HCT116 (cell line): ENCODE measurements around the gene RIT2. TPM values are rescaled to one million over a fixed set of nuclear protein-coding genes. Genes with fewer than 3 reads are reported as not detected.

Experiments
- ATAC-seq: fragments of 200-7000 bp; cut with Tn5 transposase; 2 replicates; pipeline ENCODE4 v1.9.1; 2020; ENCODE audit warnings: mild to moderate bottlenecking, moderate library complexity
- BruUV-seq: library from RNA; stranded (reverse); fragments of 400-500 nt; replicated peaks from 2 replicates; lab custom pipeline; 2021; lab: Mats Ljungman, UMichigan
- CTCF ChIA-PET: fragments of 300-600 bp; sonication (Branson Sonifier 250); formaldehyde crosslinking; loops from one replicate; lab custom pipeline; 2021; ENCODE audit warnings: antibody characterized with exemption; lab: Charles Lee
- POLR2A ChIA-PET: fragments of 300-600, 350-600 bp; sonication (Branson Sonifier 250); formaldehyde crosslinking; loops from one replicate; lab custom pipeline; 2021; ENCODE audit warnings: antibody characterized with exemption; lab: Charles Lee
- RAD21 ChIA-PET, 2 experiments: fragments of 300-600 bp; sonication (Branson Sonifier 250); formaldehyde crosslinking; loops; one replicate each; lab custom pipeline; 2023; ENCODE audit warnings: low total read pairs in 2 of 2; ENCODE audit not compliant: uncharacterized antibody in 2 of 2, unreplicated experiment in 2 of 2, low non-redundant PET in 1 of 2; lab: Charles Lee
- DNase-seq: peaks from one replicate; pipeline ENCODE4 v3.0.0-alpha.2; 2010; ENCODE audit warnings: low read depth, low spot score
- H2AFZ ChIP-seq: fragments of 200-600 bp; shearing (Covaris generic), sonication (generic); 2 replicates; pipeline ENCODE4 v1.6.1; 2017; ENCODE audit warnings: low read depth, mixed run types, mixed read lengths, antibody characterized with exemption, low read length; ENCODE audit not compliant: poor library complexity, severe bottlenecking
- H3K27ac ChIP-seq: 2 replicates; pipeline ENCODE4 v1.5.1; 2012; ENCODE audit warnings: low read depth, low read length
- H3K27me3 ChIP-seq: fragments of 200-600 bp; sonication (generic); 2 replicates; pipeline ENCODE4 v1.6.1; 2016; ENCODE audit warnings: mixed run types, low read length, mixed read lengths; ENCODE audit not compliant: insufficient read depth
- H3K36me3 ChIP-seq, 2 experiments: fragments of 200-500 bp in 1 of 2; fragments of 200-600 bp in 1 of 2; sonication (Bioruptor generic) in 1 of 2; sonication (generic) in 1 of 2; 2 replicates each; pipeline versions ENCODE4 v1.5.1 to v1.6.1; 2014 to 2016; ENCODE audit warnings: low read length in 2 of 2, inconsistent platforms in 1 of 2, mixed read lengths in 1 of 2, mixed run types in 1 of 2; ENCODE audit not compliant: insufficient read depth in 2 of 2, control insufficient read depth in 1 of 2
- H3K4me1 ChIP-seq, 2 experiments: fragments of 200-600 bp in 1 of 2; sonication (generic) in 1 of 2; 2 replicates each; pipeline versions ENCODE4 v1.5.1 to v1.6.1; 2012 to 2017; ENCODE audit warnings: low read length in 2 of 2, inconsistent platforms in 1 of 2, mild to moderate bottlenecking in 1 of 2, mixed read lengths in 1 of 2, mixed run types in 1 of 2, moderate library complexity in 1 of 2; ENCODE audit not compliant: insufficient read depth in 2 of 2, control insufficient read depth in 1 of 2
- H3K4me2 ChIP-seq: fragments of 200-600 bp; sonication (generic); 2 replicates; pipeline ENCODE4 v1.6.1; 2017; ENCODE audit warnings: mixed run types, low read length, mixed read lengths
- H3K4me3 ChIP-seq, 2 experiments: fragments of 200-600 bp in 1 of 2; sonication (generic) in 1 of 2; replicated peaks in 1 of 2; 2 replicates each; pipeline ENCODE4 v1.5.1; 2011 to 2016; ENCODE audit warnings: low read length in 2 of 2, control low read depth in 1 of 2, low read depth in 1 of 2, mild to moderate bottlenecking in 1 of 2, mixed read lengths in 1 of 2, mixed run types in 1 of 2
- H3K79me2 ChIP-seq: fragments of 200-600 bp; sonication (generic); 2 replicates; pipeline ENCODE4 v1.6.1; 2017; ENCODE audit warnings: mild to moderate bottlenecking, mixed run types, low read length, moderate library complexity, mixed read lengths; ENCODE audit not compliant: insufficient read depth
- H3K9ac ChIP-seq: fragments of 200-600 bp; sonication (generic); 2 replicates; pipeline ENCODE4 v1.6.1; 2016; ENCODE audit warnings: low read length, mixed read lengths
- H3K9me2 ChIP-seq: fragments of 200-600 bp; sonication (generic), shearing (Covaris generic); 2 replicates; pipeline ENCODE4 v1.6.1; 2017; ENCODE audit warnings: mixed run types, mild to moderate bottlenecking, moderate library complexity; ENCODE audit not compliant: insufficient read depth
- H3K9me3 ChIP-seq, 2 experiments: fragments of 200-500 bp in 1 of 2; fragments of 200-600 bp in 1 of 2; sonication (Bioruptor generic) in 1 of 2; sonication (generic) in 1 of 2; 2 replicates each; pipeline ENCODE4 v1.6.1; 2014 to 2017; ENCODE audit warnings: low read length in 2 of 2, mixed read lengths in 2 of 2, inconsistent platforms in 1 of 2, low read depth in 1 of 2, mild to moderate bottlenecking in 1 of 2, mixed run types in 1 of 2, moderate library complexity in 1 of 2; ENCODE audit not compliant: control insufficient read depth in 1 of 2, insufficient read depth in 1 of 2
- H4K20me1 ChIP-seq: fragments of 200-600 bp; sonication (generic), shearing (Covaris generic); 2 replicates; pipeline ENCODE4 v1.6.1; 2017; ENCODE audit warnings: mixed run types, mild to moderate bottlenecking, moderate library complexity; ENCODE audit not compliant: insufficient read depth
- CEBPB ChIP-seq: IDR thresholded peaks from 2 replicates; pipeline ENCODE4 v1.6.1; 2012; ENCODE audit warnings: low read depth
- EGR1 ChIP-seq: IDR thresholded peaks from 2 replicates; pipeline ENCODE4 v1.6.1; 2012; ENCODE audit warnings: low read depth
- ELF1 ChIP-seq: IDR thresholded peaks from 2 replicates; pipeline ENCODE4 v1.6.1; 2012; ENCODE audit warnings: low read depth, borderline replicate concordance
- EZH2 ChIP-seq: fragments of 200-600 bp; sonication (generic); IDR thresholded peaks from 2 replicates; pipeline ENCODE4 v1.6.1; 2017; ENCODE audit warnings: antibody characterized with exemption, mixed run types
- EZH2phosphoT487 ChIP-seq: fragments of 200-600 bp; IDR thresholded peaks from 2 replicates; pipeline ENCODE4 v1.6.1; 2018; ENCODE audit warnings: antibody characterized with exemption, borderline replicate concordance
- FOSL1 ChIP-seq: IDR thresholded peaks from 2 replicates; pipeline ENCODE4 v1.6.1; 2012; ENCODE audit warnings: low read depth
- JUND ChIP-seq: IDR thresholded peaks from 2 replicates; pipeline ENCODE4 v1.6.1; 2012
- POLR2A ChIP-seq: IDR thresholded peaks from 2 replicates; pipeline ENCODE4 v1.7.0; 2011; ENCODE audit warnings: borderline replicate concordance; ENCODE audit not compliant: insufficient read depth, insufficient read length; ENCODE audit errors: extremely low read depth
- POLR2AphosphoS5 ChIP-seq: IDR thresholded peaks from 2 replicates; pipeline ENCODE4 v1.6.1; 2011; ENCODE audit warnings: mild to moderate bottlenecking, low read depth, low read length, moderate library complexity
- RAD21 ChIP-seq: IDR thresholded peaks from 2 replicates; pipeline ENCODE4 v1.6.1; 2012; ENCODE audit warnings: low read depth, mild to moderate bottlenecking
- SRF ChIP-seq: IDR thresholded peaks from 2 replicates; pipeline ENCODE4 v1.6.1; 2012; ENCODE audit warnings: low read depth
- TCF7L2 ChIP-seq: IDR thresholded peaks from 2 replicates; pipeline ENCODE4 v1.7.0; 2011; ENCODE audit warnings: borderline replicate concordance, inconsistent platforms; ENCODE audit not compliant: insufficient read depth, insufficient read length; ENCODE audit errors: extremely low read depth
- YY1 ChIP-seq: IDR thresholded peaks from 2 replicates; pipeline ENCODE4 v1.6.1; 2011; ENCODE audit warnings: low read length, low read depth, moderate library complexity, mild to moderate bottlenecking; ENCODE audit not compliant: insufficient replicate concordance; ENCODE audit errors: extremely low read depth
- ZFX ChIP-seq: fragments of 450-650 bp; IDR thresholded peaks from 2 replicates; pipeline ENCODE4 v1.6.1; 2017
- ZNF274 ChIP-seq: fragments of 200-500 bp; sonication (Bioruptor generic); IDR thresholded peaks from 2 replicates; pipeline ENCODE4 v1.6.1; 2014; ENCODE audit warnings: mild to moderate bottlenecking, low read depth, low read length, inconsistent platforms
- intact Hi-C: fragments of 100-400 bp; cut with micrococcal nuclease; formaldehyde crosslinking; loops from 2 replicates; pipeline ENCODE4 v1.10.0; 2022
- total RNA-seq: library from RNA; stranded (reverse); gene quantifications from one replicate; pipeline ENCODE4 v1.2.1, GENCODE V29; 2021; ENCODE audit not compliant: unreplicated experiment
- TF ChIP-seq, protein P1 (sequence below): IDR thresholded peaks from 2 replicates; pipeline ENCODE4 v1.6.1; 2011; ENCODE audit warnings: mild to moderate bottlenecking, low read length, moderate library complexity; ENCODE audit not compliant: insufficient replicate concordance; ENCODE audit errors: extremely low read depth
- TF ChIP-seq, protein P2 (sequence below), 3 experiments: fragments of 200-600 bp in 1 of 3; sonication (generic) in 1 of 3; IDR thresholded peaks in 2 of 3; conservative IDR thresholded peaks in 1 of 3; 2 replicates each; pipeline ENCODE4 v1.5.1; 2012 to 2017; ENCODE audit warnings: low read depth in 2 of 3, low read length in 2 of 3, antibody characterized with exemption in 1 of 3, borderline replicate concordance in 1 of 3, control low read depth in 1 of 3, mild to moderate bottlenecking in 1 of 3, mixed read lengths in 1 of 3, mixed run types in 1 of 3, moderate library complexity in 1 of 3; ENCODE audit not compliant: insufficient read depth in 1 of 3
- TF ChIP-seq, protein P3 (sequence below): IDR thresholded peaks from 2 replicates; pipeline ENCODE4 v1.6.1; 2012
- TF ChIP-seq, protein P4 (sequence below): IDR thresholded peaks from 2 replicates; pipeline ENCODE4 v1.6.1; 2012; ENCODE audit warnings: low read depth

Gene RIT2
- total RNA-seq, 1 experiment from 2014 or later = not detected

DNA sequence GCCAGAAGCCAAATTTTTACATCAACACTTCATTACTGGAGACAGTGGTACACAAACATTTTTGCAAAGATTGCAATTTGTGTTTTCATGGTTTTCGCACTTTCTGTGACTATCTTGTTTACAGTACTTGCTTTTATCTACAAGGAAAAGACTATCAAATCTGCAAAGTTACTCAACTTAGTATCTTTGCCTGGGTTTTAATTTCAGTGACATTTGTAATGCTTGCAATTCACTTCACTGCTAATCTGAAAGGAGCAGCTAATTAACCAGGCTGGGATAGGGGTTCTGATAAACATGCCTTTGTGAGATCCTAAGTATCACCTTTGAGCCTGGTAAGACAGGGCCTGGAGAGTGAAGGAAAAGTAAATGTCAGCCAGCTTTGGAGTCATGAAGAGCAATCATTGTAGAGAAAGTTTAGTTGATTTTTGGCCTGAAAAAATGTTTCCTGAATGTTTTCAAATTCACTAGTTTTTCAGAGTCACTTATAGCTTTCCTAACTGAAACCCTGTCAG is 194.2 kb downstream of the RIT2 start:
- no peaks in the 10 kb centered on the region for H3K27me3 ChIP-seq
- no peaks in the 10 kb centered on the region for H4K20me1 ChIP-seq
- no peaks in the 10 kb centered on the region for H3K79me2 ChIP-seq
- no peak overlapping the region for H3K4me2 ChIP-seq
- RAD21 ChIA-PET = no interaction called here
- no peaks in the 10 kb centered on the region for H3K9me2 ChIP-seq
- POLR2A ChIA-PET = no interaction called here
- H2AFZ ChIP-seq = no peak overlapping the region
- CTCF ChIA-PET = no interaction called here
- peaks cover 11 to 26% of the 10 kb centered on the region in 2 experiments; a peak in 3 of 4 replicates for H3K9me3 ChIP-seq
- TF ChIP-seq, protein P1, sequence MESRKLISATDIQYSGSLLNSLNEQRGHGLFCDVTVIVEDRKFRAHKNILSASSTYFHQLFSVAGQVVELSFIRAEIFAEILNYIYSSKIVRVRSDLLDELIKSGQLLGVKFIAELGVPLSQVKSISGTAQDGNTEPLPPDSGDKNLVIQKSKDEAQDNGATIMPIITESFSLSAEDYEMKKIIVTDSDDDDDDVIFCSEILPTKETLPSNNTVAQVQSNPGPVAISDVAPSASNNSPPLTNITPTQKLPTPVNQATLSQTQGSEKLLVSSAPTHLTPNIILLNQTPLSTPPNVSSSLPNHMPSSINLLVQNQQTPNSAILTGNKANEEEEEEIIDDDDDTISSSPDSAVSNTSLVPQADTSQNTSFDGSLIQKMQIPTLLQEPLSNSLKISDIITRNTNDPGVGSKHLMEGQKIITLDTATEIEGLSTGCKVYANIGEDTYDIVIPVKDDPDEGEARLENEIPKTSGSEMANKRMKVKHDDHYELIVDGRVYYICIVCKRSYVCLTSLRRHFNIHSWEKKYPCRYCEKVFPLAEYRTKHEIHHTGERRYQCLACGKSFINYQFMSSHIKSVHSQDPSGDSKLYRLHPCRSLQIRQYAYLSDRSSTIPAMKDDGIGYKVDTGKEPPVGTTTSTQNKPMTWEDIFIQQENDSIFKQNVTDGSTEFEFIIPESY = no peak
- TF ChIP-seq, protein P2, sequence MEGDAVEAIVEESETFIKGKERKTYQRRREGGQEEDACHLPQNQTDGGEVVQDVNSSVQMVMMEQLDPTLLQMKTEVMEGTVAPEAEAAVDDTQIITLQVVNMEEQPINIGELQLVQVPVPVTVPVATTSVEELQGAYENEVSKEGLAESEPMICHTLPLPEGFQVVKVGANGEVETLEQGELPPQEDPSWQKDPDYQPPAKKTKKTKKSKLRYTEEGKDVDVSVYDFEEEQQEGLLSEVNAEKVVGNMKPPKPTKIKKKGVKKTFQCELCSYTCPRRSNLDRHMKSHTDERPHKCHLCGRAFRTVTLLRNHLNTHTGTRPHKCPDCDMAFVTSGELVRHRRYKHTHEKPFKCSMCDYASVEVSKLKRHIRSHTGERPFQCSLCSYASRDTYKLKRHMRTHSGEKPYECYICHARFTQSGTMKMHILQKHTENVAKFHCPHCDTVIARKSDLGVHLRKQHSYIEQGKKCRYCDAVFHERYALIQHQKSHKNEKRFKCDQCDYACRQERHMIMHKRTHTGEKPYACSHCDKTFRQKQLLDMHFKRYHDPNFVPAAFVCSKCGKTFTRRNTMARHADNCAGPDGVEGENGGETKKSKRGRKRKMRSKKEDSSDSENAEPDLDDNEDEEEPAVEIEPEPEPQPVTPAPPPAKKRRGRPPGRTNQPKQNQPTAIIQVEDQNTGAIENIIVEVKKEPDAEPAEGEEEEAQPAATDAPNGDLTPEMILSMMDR (IDR thresholded peaks at IDR 0.05 in 2 of 3, conservative IDR thresholded peaks at IDR 0.05 in 1 of 3; ENCODE audit: borderline replicate concordance in 1 of 3, insufficient read depth in 1 of 3, low read depth in 2 of 3, low read length in 2 of 3) = no peak
- TF ChIP-seq POLR2AphosphoS5 = no peak
- no peak for TF ChIP-seq SRF
- no peak for TF ChIP-seq YY1
- TF ChIP-seq, protein P3, sequence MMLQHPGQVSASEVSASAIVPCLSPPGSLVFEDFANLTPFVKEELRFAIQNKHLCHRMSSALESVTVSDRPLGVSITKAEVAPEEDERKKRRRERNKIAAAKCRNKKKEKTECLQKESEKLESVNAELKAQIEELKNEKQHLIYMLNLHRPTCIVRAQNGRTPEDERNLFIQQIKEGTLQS = no peak
- TF ChIP-seq EZH2phosphoT487 = no peak
- no peak for TF ChIP-seq JUND
- TF ChIP-seq, protein P4, sequence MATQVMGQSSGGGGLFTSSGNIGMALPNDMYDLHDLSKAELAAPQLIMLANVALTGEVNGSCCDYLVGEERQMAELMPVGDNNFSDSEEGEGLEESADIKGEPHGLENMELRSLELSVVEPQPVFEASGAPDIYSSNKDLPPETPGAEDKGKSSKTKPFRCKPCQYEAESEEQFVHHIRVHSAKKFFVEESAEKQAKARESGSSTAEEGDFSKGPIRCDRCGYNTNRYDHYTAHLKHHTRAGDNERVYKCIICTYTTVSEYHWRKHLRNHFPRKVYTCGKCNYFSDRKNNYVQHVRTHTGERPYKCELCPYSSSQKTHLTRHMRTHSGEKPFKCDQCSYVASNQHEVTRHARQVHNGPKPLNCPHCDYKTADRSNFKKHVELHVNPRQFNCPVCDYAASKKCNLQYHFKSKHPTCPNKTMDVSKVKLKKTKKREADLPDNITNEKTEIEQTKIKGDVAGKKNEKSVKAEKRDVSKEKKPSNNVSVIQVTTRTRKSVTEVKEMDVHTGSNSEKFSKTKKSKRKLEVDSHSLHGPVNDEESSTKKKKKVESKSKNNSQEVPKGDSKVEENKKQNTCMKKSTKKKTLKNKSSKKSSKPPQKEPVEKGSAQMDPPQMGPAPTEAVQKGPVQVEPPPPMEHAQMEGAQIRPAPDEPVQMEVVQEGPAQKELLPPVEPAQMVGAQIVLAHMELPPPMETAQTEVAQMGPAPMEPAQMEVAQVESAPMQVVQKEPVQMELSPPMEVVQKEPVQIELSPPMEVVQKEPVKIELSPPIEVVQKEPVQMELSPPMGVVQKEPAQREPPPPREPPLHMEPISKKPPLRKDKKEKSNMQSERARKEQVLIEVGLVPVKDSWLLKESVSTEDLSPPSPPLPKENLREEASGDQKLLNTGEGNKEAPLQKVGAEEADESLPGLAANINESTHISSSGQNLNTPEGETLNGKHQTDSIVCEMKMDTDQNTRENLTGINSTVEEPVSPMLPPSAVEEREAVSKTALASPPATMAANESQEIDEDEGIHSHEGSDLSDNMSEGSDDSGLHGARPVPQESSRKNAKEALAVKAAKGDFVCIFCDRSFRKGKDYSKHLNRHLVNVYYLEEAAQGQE = no peak
- no peak for TF ChIP-seq ELF1
- no peak for TF ChIP-seq POLR2A
- no peak for TF ChIP-seq EGR1
- TF ChIP-seq EZH2 = no peak
- no peak for TF ChIP-seq CEBPB
- no peak for TF ChIP-seq ZNF274
- no peak for TF ChIP-seq FOSL1
- TF ChIP-seq ZFX = no peak
- no peak for TF ChIP-seq RAD21
- TF ChIP-seq TCF7L2 = no peak
- no peaks in the 10 kb centered on the region for H3K4me1 ChIP-seq
- BruUV-seq = no TSS peak
- no peaks in the 10 kb centered on the region for H3K36me3 ChIP-seq
- intact Hi-C loops = no loop called here
- H3K4me3 ChIP-seq = no peak overlapping the region
- no peak overlapping the region for H3K9ac ChIP-seq
- no peak overlapping the region for H3K27ac ChIP-seq
- no peak for ATAC-seq
- DNase-seq = no peak
